ENCODE results near the gene KCTD16.

DNA sequence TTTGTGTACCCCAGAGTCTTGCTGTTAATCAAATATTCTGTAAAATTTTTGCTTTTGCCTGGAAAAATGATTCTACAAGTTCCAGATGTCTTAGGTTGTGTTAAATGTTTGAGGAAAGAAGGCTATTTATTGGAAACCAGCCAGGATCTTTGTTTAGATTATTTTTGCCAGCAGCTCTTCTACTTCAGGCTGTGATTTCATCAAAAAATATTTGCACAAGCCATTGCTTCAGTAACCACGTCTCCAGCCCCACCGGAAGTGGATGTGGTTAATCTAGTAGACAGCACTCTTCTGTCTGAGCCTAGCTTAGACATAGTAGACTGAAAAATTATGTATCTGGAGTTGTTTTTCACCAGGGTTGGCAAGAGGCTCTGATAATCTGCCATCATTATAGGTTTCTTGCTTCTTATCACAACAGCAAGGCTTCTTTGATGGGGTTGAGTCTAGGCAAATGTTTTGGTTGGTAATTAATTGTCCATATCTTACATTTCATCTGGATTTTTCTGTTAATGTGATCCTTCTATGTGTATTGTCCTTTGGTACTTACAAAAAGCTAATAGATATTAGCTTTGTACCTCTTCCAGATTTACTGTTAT lies 17.1 kb downstream of the KCTD16 start:
- TF ChIP-seq, protein P1, sequence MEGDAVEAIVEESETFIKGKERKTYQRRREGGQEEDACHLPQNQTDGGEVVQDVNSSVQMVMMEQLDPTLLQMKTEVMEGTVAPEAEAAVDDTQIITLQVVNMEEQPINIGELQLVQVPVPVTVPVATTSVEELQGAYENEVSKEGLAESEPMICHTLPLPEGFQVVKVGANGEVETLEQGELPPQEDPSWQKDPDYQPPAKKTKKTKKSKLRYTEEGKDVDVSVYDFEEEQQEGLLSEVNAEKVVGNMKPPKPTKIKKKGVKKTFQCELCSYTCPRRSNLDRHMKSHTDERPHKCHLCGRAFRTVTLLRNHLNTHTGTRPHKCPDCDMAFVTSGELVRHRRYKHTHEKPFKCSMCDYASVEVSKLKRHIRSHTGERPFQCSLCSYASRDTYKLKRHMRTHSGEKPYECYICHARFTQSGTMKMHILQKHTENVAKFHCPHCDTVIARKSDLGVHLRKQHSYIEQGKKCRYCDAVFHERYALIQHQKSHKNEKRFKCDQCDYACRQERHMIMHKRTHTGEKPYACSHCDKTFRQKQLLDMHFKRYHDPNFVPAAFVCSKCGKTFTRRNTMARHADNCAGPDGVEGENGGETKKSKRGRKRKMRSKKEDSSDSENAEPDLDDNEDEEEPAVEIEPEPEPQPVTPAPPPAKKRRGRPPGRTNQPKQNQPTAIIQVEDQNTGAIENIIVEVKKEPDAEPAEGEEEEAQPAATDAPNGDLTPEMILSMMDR (IDR thresholded peaks at IDR 0.05) = no peak
- no peak for TF ChIP-seq ZFX (IDR thresholded peaks at IDR 0.05; ENCODE audit: borderline replicate concordance)
